OCI-LY7 (cell line): ENCODE data around the gene ST6GALNAC1. TPM values are rescaled to one million over a fixed set of nuclear protein-coding genes. Genes with fewer than 3 reads are reported as not detected.

Experiments
- BruUV-seq: library from RNA; stranded (reverse); fragments of 400-500 nt; replicated peaks from 2 replicates; lab custom pipeline; 2021; lab: Mats Ljungman, UMichigan
- CTCF ChIA-PET: fragments of 300-600 bp; sonication (Branson Sonifier 250); formaldehyde crosslinking; loops from one replicate; lab custom pipeline; 2022; ENCODE audit warnings: antibody characterized with exemption; ENCODE audit not compliant: unreplicated experiment; lab: Charles Lee
- POLR2A ChIA-PET: fragments of 300-600 bp; sonication (Branson Sonifier 250); formaldehyde crosslinking; loops from one replicate; lab custom pipeline; 2022; ENCODE audit warnings: antibody characterized with exemption; lab: Charles Lee
- DNase-seq: peaks from one replicate; pipeline ENCODE4 v3.0.0-alpha.2; 2015; ENCODE audit warnings: low spot score
- H2AFZ ChIP-seq: fragments of 200-600 bp; sonication (generic), shearing (Covaris generic); 2 replicates; pipeline ENCODE4 v1.6.1; 2014; ENCODE audit warnings: mild to moderate bottlenecking, antibody characterized with exemption, low read length, moderate library complexity
- H3K27ac ChIP-seq: fragments of 200-600 bp; sonication (generic); 2 replicates; pipeline ENCODE4 v1.5.1; 2014; ENCODE audit warnings: mixed run types, low read depth, mild to moderate bottlenecking, moderate library complexity, low read length, inconsistent platforms; ENCODE audit not compliant: poor library complexity, severe bottlenecking
- H3K36me3 ChIP-seq: fragments of 200-600 bp; sonication (generic); 2 replicates; pipeline ENCODE4 v1.6.1; 2014; ENCODE audit warnings: mild to moderate bottlenecking, antibody characterized with exemption, low read length, moderate library complexity, mixed read lengths; ENCODE audit not compliant: insufficient read depth
- H3K4me1 ChIP-seq: fragments of 200-600 bp; sonication (generic); 2 replicates; pipeline ENCODE4 v1.5.1; 2014; ENCODE audit warnings: mild to moderate bottlenecking, low read length; ENCODE audit not compliant: insufficient read depth, poor library complexity, severe bottlenecking
- H3K4me2 ChIP-seq: fragments of 200-600 bp; sonication (generic); 2 replicates; pipeline ENCODE4 v1.6.1; 2014; ENCODE audit warnings: mild to moderate bottlenecking, low read length
- H3K4me3 ChIP-seq: fragments of 200-600 bp; sonication (generic); 2 replicates; pipeline ENCODE4 v1.5.1; 2014; ENCODE audit warnings: mild to moderate bottlenecking, low read depth, low read length; ENCODE audit not compliant: poor library complexity, severe bottlenecking
- H3K79me2 ChIP-seq: fragments of 200-600 bp; sonication (generic); 2 replicates; pipeline ENCODE4 v1.6.1; 2016; ENCODE audit warnings: low read depth, mild to moderate bottlenecking, low read length, moderate library complexity, mixed read lengths; ENCODE audit not compliant: insufficient read depth
- H3K9me2 ChIP-seq: fragments of 200-600 bp; sonication (generic); 2 replicates; pipeline ENCODE4 v1.6.1; 2016; ENCODE audit warnings: mild to moderate bottlenecking, low read length, mixed read lengths; ENCODE audit not compliant: insufficient read depth
- H3K9me3 ChIP-seq: fragments of 200-600 bp; sonication (generic); 2 replicates; pipeline ENCODE4 v1.6.1; 2014; ENCODE audit warnings: mild to moderate bottlenecking, mixed run types, low read length, mixed read lengths
- H4K20me1 ChIP-seq: fragments of 200-600 bp; sonication (generic); 2 replicates; pipeline ENCODE4 v1.6.1; 2014; ENCODE audit warnings: mild to moderate bottlenecking, antibody characterized with exemption, low read length, moderate library complexity, mixed read lengths; ENCODE audit not compliant: insufficient read depth
- EZH2phosphoT487 ChIP-seq: fragments of 200-600 bp; sonication (generic); IDR thresholded peaks from 2 replicates; pipeline ENCODE4 v1.6.1; 2018; ENCODE audit warnings: low read depth, borderline replicate concordance, mild to moderate bottlenecking, mixed run types, antibody characterized with exemption, low read length, moderate library complexity, mixed read lengths
- intact Hi-C: fragments of 100-400 bp; cut with micrococcal nuclease; formaldehyde crosslinking; loops from one replicate; pipeline ENCODE4 v1.10.0; 2022; ENCODE audit not compliant: unreplicated experiment
- total RNA-seq, 2 experiments: library from RNA; depleted of rRNA in 1 of 2; stranded (reverse); fragments of >200 nt in 1 of 2; shearing (Covaris generic) in 1 of 2; gene quantifications; 2 replicates each; pipeline ENCODE4 v1.2.3, GENCODE V29; 2014 to 2022
- TF ChIP-seq, protein P1 (sequence below): fragments of 200-600 bp; sonication (generic); conservative IDR thresholded peaks from 2 replicates; pipeline ENCODE4 v1.5.1; 2014; ENCODE audit warnings: mild to moderate bottlenecking, antibody characterized with exemption, low read length, moderate library complexity, mixed read lengths

Gene ST6GALNAC1
- total RNA-seq, 2 experiments from 2014 or later = not detected

- CTCF ChIA-PET = interaction anchor here (0.6 kb wide), 1 partner anchor 47 kb away, joined by 4 read pairs; no protein-coding TSS in a partner anchor
- H3K9me2 ChIP-seq = no peaks in the 10 kb centered on the region
- no TSS peak for BruUV-seq
- POLR2A ChIA-PET = interaction anchor here (0.5 to 1.9 kb wide), 14 partner anchors 9 to 774 kb away, joined by 3 to 19 read pairs (median 4); partner anchors contain the start of genes JMJD6, METTL23, MFSD11 and SRSF2
- peak overlapping the region; percentile 94 for H2AFZ ChIP-seq
- no peaks in the 10 kb centered on the region for H4K20me1 ChIP-seq
- peaks cover 25% of the 10 kb centered on the region for H3K4me1 ChIP-seq
- peak overlapping the region; percentile 66 for H3K4me2 ChIP-seq
- H3K9me3 ChIP-seq = peaks cover 7% of the 10 kb centered on the region; the same call in 1 of the 2 replicates
- peak overlapping the region; percentile 71 for H3K27ac ChIP-seq
- no peaks in the 10 kb centered on the region for H3K36me3 ChIP-seq
- peak overlapping the region; percentile 77 for H3K4me3 ChIP-seq
- peaks cover 5% of the 10 kb centered on the region; the same call in 1 of the 2 replicates for H3K79me2 ChIP-seq
- TF ChIP-seq EZH2phosphoT487 = no peak
- TF ChIP-seq, protein P1, sequence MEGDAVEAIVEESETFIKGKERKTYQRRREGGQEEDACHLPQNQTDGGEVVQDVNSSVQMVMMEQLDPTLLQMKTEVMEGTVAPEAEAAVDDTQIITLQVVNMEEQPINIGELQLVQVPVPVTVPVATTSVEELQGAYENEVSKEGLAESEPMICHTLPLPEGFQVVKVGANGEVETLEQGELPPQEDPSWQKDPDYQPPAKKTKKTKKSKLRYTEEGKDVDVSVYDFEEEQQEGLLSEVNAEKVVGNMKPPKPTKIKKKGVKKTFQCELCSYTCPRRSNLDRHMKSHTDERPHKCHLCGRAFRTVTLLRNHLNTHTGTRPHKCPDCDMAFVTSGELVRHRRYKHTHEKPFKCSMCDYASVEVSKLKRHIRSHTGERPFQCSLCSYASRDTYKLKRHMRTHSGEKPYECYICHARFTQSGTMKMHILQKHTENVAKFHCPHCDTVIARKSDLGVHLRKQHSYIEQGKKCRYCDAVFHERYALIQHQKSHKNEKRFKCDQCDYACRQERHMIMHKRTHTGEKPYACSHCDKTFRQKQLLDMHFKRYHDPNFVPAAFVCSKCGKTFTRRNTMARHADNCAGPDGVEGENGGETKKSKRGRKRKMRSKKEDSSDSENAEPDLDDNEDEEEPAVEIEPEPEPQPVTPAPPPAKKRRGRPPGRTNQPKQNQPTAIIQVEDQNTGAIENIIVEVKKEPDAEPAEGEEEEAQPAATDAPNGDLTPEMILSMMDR = no peak
- DNase-seq = peak; percentile 100
- intact Hi-C loops = loop anchor here (5.0 kb wide), 1 partner anchor 114 kb away; no protein-coding TSS in a partner anchor
These were observed 27.8 kb upstream of the ST6GALNAC1 start for GRCh38 chr17:76671123-76671911.

GRCh38 chr17:76670718-76671122 lies 27.2 kb upstream of the ST6GALNAC1 start:
- Histone ChIP-seq H2AFZ (peak overlapping the region; percentile 94), H3K4me1 (peaks cover 25% of the 10 kb centered on the region), H3K36me3 (no peaks in the 10 kb centered on the region), H3K4me2 (peak overlapping the region; percentile 66), H3K27ac (peak overlapping the region; percentile 29), H3K4me3 (no peak overlapping the region), H3K9me3 (peaks cover 7% of the 10 kb centered on the region; the same call in 1 of the 2 replicates), H3K79me2 (peaks cover 5% of the 10 kb centered on the region; the same call in 1 of the 2 replicates), H3K9me2 (no peaks in the 10 kb centered on the region), H4K20me1 (no peaks in the 10 kb centered on the region)
- no peak for TF ChIP-seq EZH2phosphoT487
- TF ChIP-seq, protein P1 = no peak
- no peak for DNase-seq
- no TSS peak for BruUV-seq
- ChIA-PET CTCF (interaction anchor here (0.6 kb wide), 1 partner anchor 47 kb away, joined by 4 read pairs; no protein-coding TSS in a partner anchor), POLR2A (interaction anchor here (0.6 to 1.9 kb wide), 8 partner anchors 9 to 397 kb away, joined by 3 to 19 read pairs (median 4); partner anchors contain the start of genes MFSD11 and SRSF2)
- intact Hi-C loops = loop anchor here (5.0 kb wide), 1 partner anchor 113 kb away; no protein-coding TSS in a partner anchor
